Liver (tissue), 3 donors: ENCODE data around the gene MRPL49.

Experiments
- RAD21 ChIP-seq, 2 donors: IDR thresholded peaks; 2 replicates each; pipeline ENCODE4 v1.6.1; 2016; ENCODE audit warnings: antibody characterized with exemption in 2 of 2, mild to moderate bottlenecking in 2 of 2
- TF ChIP-seq, protein P1 (sequence below): fragments of 150-350 bp; IDR thresholded peaks from 2 replicates; pipeline ENCODE4 v1.5.1; 2017; ENCODE audit warnings: improper control_type of control experiment, low read depth, low read length; ENCODE audit not compliant: missing input control
- donor health status: healthy.
- donor health status: healthy.

DNA sequence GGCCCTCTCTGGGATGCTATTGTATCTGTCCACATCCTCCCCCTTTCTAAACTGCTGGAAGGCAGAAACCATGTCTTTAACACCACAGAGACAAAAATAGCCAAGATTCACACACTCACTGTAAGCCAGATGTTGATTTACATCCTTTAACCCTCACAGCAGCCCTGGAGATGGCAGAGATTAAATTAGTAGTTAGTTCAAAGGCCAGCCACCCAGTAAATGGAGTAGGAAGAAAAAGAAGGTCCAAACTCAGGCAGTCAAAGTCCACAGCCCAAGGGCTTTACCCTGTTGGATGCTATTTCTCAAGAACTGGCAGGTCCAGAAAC is 2.5 kb upstream of the MRPL49 start:
- TF ChIP-seq RAD21 (IDR thresholded peaks at IDR 0.05) = no peak
- TF ChIP-seq, protein P1, sequence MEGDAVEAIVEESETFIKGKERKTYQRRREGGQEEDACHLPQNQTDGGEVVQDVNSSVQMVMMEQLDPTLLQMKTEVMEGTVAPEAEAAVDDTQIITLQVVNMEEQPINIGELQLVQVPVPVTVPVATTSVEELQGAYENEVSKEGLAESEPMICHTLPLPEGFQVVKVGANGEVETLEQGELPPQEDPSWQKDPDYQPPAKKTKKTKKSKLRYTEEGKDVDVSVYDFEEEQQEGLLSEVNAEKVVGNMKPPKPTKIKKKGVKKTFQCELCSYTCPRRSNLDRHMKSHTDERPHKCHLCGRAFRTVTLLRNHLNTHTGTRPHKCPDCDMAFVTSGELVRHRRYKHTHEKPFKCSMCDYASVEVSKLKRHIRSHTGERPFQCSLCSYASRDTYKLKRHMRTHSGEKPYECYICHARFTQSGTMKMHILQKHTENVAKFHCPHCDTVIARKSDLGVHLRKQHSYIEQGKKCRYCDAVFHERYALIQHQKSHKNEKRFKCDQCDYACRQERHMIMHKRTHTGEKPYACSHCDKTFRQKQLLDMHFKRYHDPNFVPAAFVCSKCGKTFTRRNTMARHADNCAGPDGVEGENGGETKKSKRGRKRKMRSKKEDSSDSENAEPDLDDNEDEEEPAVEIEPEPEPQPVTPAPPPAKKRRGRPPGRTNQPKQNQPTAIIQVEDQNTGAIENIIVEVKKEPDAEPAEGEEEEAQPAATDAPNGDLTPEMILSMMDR = no peak
